Cardiac fibroblast (primary cell): ENCODE data around the gene GAMT.

ENCODE experiments used
- DNase-seq, 2 donors: peaks; one replicate each; pipeline versions ENCODE4 v3.0.0 to v3.0.0-alpha.2; 2010; ENCODE audit warnings: low read depth in 2 of 2
- H3K4me3 ChIP-seq, 2 donors: replicated peaks in 1 of 2; 1 replicate in 1 of 2; 2 replicates in 1 of 2; pipeline ENCODE4 v1.5.1; 2011; ENCODE audit warnings: low read depth in 2 of 2, low read length in 2 of 2, mild to moderate bottlenecking in 2 of 2, moderate library complexity in 1 of 2
- TF ChIP-seq, protein P1 (sequence below): IDR thresholded peaks from one replicate; pipeline ENCODE4 v1.5.1; 2011; ENCODE audit warnings: low read depth, mild to moderate bottlenecking, low read length, inconsistent platforms

The GAMT gene

DNA sequence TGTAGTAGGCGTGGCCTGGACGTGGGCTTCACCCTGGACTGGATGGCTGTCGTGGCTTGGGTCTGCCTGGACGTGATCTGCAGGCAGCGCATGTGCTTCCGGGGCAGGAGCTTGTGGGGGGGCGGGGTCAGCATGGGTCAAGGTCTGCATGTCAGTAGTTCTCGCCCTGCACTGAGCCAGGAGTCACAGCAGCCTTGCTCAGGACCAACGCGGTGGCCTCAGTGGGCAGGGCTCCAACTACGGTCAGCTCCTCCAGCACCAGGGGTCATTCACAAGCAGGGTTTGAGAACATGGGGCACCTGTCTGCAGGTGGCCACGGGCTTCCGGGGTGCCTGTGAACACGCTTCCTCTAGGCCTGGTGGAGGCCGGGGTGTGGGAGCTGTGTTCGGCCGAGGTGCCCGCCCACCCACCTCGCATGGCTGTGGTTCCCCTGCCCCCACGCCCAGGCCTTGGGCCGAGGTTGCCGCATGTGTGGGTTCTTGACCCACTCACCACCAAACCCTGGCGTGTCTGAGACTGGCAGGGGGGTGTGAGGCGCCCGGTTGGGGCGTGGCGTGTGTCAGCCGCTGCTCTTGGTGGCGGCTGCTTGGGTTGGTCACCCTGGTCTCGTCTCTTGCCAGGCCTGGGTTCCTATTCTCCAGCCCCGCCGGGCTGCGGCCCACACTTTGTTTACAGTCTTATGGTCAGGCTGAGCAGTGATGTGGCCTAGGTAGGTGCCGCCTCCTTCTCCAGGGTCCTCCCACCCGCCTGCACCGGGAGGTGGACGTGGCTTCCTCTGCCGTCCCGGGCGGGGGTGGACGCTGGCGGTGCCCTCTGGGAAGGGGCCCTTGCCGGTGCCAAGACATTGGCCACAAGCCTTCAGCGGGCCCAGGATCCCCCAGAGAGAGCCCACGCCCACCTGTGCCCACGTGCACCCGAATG, 32.0 kb upstream of the GAMT start:
- H3K4me3 ChIP-seq, result no peak overlapping the region
- DNase-seq, result no peak

DNA sequence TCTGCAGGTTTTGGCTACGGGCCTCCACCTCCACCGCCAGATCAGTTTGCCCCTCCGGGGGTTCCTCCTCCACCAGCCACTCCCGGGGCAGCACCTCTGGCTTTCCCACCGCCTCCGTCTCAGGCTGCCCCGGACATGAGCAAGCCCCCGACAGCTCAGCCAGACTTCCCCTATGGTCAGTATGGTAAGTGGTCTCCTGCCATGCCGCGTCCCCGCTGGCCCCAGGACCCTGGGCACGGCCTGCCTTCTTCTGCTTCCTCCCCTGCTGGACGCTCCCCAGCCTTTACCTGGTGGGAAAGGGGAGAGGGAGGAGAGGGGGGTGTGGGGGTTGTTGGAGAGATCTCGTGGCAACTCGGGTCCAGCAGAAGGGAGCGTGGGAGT, 31.2 kb upstream of the GAMT start:
- TF ChIP-seq, protein P1, sequence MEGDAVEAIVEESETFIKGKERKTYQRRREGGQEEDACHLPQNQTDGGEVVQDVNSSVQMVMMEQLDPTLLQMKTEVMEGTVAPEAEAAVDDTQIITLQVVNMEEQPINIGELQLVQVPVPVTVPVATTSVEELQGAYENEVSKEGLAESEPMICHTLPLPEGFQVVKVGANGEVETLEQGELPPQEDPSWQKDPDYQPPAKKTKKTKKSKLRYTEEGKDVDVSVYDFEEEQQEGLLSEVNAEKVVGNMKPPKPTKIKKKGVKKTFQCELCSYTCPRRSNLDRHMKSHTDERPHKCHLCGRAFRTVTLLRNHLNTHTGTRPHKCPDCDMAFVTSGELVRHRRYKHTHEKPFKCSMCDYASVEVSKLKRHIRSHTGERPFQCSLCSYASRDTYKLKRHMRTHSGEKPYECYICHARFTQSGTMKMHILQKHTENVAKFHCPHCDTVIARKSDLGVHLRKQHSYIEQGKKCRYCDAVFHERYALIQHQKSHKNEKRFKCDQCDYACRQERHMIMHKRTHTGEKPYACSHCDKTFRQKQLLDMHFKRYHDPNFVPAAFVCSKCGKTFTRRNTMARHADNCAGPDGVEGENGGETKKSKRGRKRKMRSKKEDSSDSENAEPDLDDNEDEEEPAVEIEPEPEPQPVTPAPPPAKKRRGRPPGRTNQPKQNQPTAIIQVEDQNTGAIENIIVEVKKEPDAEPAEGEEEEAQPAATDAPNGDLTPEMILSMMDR, result no peak
- H3K4me3 ChIP-seq, result no peak overlapping the region
- DNase-seq, result no peak

More for the DNA sequence above, 32.0 kb upstream of the GAMT start:
- TF ChIP-seq, protein P1, result no peak

DNA sequence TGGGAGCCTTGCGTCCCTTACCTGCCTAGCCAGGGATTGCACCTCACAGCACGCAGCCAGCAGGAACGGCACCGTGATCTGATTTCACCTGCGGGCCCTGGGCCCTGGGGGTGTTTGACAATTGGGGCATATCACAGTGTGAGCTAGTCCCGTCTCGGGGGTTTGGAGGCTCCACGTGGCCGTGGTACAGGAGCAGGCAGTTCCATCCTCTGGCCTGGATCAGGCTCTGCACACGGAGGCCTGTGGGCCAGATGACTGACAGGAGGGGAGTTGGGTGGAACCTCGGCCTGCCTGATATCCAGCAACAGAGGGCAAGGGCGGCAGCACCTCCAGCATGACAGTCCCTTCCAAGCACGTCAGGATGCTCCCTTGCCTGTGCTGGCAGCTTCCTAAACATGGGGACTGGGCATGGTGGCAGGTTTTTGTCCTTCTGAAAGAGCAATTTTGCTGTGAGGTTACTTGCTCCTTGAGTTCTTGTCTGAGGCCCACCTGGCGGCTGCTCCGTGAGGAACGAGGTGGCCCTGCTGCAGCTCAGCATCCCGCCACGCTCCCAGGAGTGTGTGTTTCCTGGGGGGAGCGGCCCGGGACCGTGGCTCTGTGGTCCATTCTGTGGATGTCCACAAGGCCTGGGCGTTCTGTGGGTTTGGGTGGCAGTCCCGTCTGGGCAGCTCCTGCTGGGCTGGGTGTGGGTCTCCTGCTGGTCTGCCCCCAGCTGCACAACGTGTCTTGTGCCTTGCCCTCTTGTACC, 30.6 kb upstream of the GAMT start:
- H3K4me3 ChIP-seq, result no peak overlapping the region
- no peak for DNase-seq
- TF ChIP-seq, protein P1, result no peak

DNA sequence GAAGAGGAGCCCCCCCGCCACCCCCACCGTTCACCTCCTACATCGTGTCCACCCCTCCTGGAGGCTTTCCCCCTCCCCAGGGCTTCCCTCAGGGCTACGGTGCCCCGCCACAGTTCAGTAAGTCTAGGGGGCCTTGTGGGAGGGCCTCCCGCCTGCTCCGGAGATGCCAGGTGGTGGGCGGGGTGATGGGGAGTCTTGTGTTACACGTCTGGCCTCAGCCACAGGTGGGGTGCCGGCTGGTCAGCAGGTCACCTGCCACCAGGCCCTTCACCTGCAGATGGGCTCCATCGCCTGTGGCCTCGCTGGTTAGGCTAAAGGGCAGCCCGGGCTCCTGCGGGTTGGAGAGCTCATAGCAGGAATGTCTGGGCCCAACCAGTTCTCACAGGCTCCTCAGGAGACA, 28.9 kb upstream of the GAMT start:
- no peak for DNase-seq
- TF ChIP-seq, protein P1, result no peak
- no peak overlapping the region for H3K4me3 ChIP-seq

DNA sequence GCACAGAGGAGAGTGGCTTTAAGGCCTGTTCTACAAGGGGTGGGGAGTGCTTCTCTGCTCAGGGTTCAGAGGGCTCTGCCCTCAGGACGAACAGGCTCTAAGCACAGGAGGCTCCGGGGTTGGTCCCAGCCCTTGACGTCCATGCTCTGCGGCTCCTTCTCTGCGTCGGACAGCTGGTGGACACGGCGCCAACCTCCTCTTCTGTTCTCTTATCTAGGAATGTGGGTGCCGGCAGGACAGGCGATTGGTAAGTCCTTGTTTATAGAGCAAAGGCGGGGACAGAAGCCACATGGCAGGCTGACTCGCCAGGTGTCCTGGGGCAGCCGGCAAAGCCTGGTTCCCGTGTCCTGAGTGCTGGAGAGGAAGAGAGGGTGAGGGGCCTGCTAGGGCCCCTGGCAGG, 28.4 kb upstream of the GAMT start:
- no peak overlapping the region for H3K4me3 ChIP-seq
- TF ChIP-seq, protein P1, result no peak
- DNase-seq, result peak in 1 of 2 donors; percentile 50

DNA sequence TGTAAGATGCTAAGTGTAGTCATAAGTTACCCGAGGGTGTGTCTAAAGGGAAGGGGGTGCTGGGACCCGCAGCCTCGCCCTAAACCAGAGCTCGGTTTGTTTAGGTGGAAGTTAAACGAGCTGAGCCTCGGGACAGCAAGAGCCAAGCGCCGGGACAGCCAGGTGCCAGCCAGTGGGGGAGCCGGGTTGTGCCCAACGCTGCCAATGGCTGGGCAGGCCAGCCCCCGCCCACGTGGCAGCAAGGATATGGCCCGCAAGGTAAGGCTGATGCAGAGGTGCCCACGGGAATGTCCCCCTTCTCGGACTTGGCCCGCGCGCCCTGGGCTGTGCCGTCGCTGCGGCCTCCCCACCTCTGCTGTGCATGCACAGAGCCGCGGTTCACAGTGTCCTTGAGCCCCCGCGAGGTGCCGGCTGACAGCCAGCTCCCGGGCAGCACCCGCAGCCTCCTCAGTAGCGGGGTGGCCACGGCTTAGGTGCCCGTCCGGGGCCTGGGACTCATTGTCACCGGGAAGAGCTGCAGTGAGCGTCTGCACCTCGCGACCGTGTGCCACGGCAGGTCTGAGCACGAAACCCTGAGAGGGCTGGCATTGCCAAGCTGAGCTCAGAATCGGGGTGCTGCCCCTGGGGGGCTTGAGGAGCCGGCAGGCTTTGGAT, 27.5 kb upstream of the GAMT start:
- no peak for DNase-seq
- no peak overlapping the region for H3K4me3 ChIP-seq
- TF ChIP-seq, protein P1, result no peak
